IMR-90 (cell line): ENCODE measurements around the gene HCRTR1. TPM values are rescaled to one million over a fixed set of nuclear protein-coding genes. Genes with fewer than 3 reads are reported as not detected.

Experiments used
- ATAC-seq: fragments of 200-7000 bp; cut with Tn5 transposase; 2 replicates; pipeline ENCODE4 v1.9.1; 2020; ENCODE audit warnings: low read depth, mild to moderate bottlenecking, moderate library complexity
- BruUV-seq: library from RNA; stranded (reverse); fragments of 400-500 nt; replicated peaks from 2 replicates; lab custom pipeline; 2021; lab: Mats Ljungman, UMichigan
- CTCF ChIA-PET: fragments of 300-600 bp; formaldehyde crosslinking; extraction: SDS; loops from one replicate; lab custom pipeline; 2021; ENCODE audit warnings: antibody characterized with exemption; lab: Yijun Ruan, JAX
- POLR2A ChIA-PET: fragments of 300-600 bp; sonication (Branson Sonifier 250); formaldehyde crosslinking; loops from one replicate; lab custom pipeline; 2022; ENCODE audit warnings: antibody characterized with exemption; ENCODE audit not compliant: unreplicated experiment; lab: Charles Lee
- DNase-seq: peaks from one replicate; pipeline ENCODE4 v3.0.0; 2013
- H2AFZ ChIP-seq: replicated peaks from 2 replicates; pipeline ENCODE3; 2013; ENCODE audit warnings: low read length, mild to moderate bottlenecking; ENCODE audit not compliant: poor library complexity
- H2AK5ac ChIP-seq: 2 replicates; pipeline ENCODE4 v1.6.1; 2013; ENCODE audit warnings: low read depth, low read length, inconsistent platforms
- H2AK9ac ChIP-seq: replicated peaks from 2 replicates; pipeline ENCODE3; 2013; ENCODE audit warnings: mild to moderate bottlenecking, low read depth, low read length, moderate library complexity; ENCODE audit not compliant: poor library complexity
- H2BK120ac ChIP-seq: 2 replicates; pipeline ENCODE4 v1.6.1; 2013; ENCODE audit warnings: low read depth, low read length, inconsistent platforms
- H2BK15ac ChIP-seq: 3 replicates; pipeline ENCODE4 v1.6.1; 2013; ENCODE audit warnings: low read depth, low read length, inconsistent platforms
- H2BK20ac ChIP-seq: 2 replicates; pipeline ENCODE4 v1.6.1; 2013; ENCODE audit warnings: low read depth, mild to moderate bottlenecking, inconsistent platforms, low read length, moderate library complexity
- H2BK5ac ChIP-seq: 2 replicates; pipeline ENCODE4 v1.6.1; 2013; ENCODE audit warnings: mild to moderate bottlenecking, low read depth, low read length, inconsistent platforms; ENCODE audit not compliant: poor library complexity, severe bottlenecking
- H3K14ac ChIP-seq: replicated peaks from 2 replicates; pipeline ENCODE4 v1.6.1; 2013; ENCODE audit warnings: low read depth, low read length, inconsistent platforms
- H3K18ac ChIP-seq: 2 replicates; pipeline ENCODE4 v1.6.1; 2013; ENCODE audit warnings: low read depth, low read length, control low read depth
- H3K23ac ChIP-seq: 2 replicates; pipeline ENCODE4 v1.6.1; 2013; ENCODE audit warnings: low read depth, low read length, inconsistent platforms
- H3K27ac ChIP-seq: 2 replicates; pipeline ENCODE4 v1.5.1; 2013; ENCODE audit warnings: mild to moderate bottlenecking, control low read depth, low read length; ENCODE audit not compliant: insufficient read depth
- H3K27me3 ChIP-seq: 2 replicates; pipeline ENCODE4 v1.6.1; 2013; ENCODE audit warnings: low read length; ENCODE audit not compliant: control insufficient read depth, insufficient read depth
- H3K36me3 ChIP-seq: 2 replicates; pipeline ENCODE4 v1.6.1; 2013; ENCODE audit warnings: low read length, mixed read lengths; ENCODE audit not compliant: control insufficient read depth, insufficient read depth
- H3K4ac ChIP-seq: 2 replicates; pipeline ENCODE4 v1.6.1; 2013; ENCODE audit warnings: low read depth, low read length, inconsistent platforms
- H3K4me1 ChIP-seq: 2 replicates; pipeline ENCODE4 v1.6.1; 2013; ENCODE audit warnings: low read length, mixed read lengths; ENCODE audit not compliant: control insufficient read depth, insufficient read depth
- H3K4me2 ChIP-seq: 2 replicates; pipeline ENCODE4 v1.6.1; 2013; ENCODE audit warnings: low read depth, mild to moderate bottlenecking, control low read depth, low read length, moderate library complexity
- H3K4me3 ChIP-seq: 2 replicates; pipeline ENCODE4 v1.5.1; 2013; ENCODE audit warnings: low read depth, mild to moderate bottlenecking, control low read depth, low read length, moderate library complexity; ENCODE audit not compliant: insufficient read depth
- H3K56ac ChIP-seq: 2 replicates; pipeline ENCODE4 v1.6.1; 2013; ENCODE audit warnings: low read length, inconsistent platforms; ENCODE audit not compliant: insufficient read depth; ENCODE audit errors: extremely low read depth
- H3K79me1 ChIP-seq, 2 experiments: 2 replicates each; pipeline ENCODE4 v1.6.1; 2013; ENCODE audit warnings: low read length in 2 of 2, inconsistent platforms in 1 of 2, low read depth in 1 of 2
- H3K9ac ChIP-seq: 2 replicates; pipeline ENCODE4 v1.6.1; 2013; ENCODE audit warnings: low read depth, low read length, control low read depth
- H3K9me1 ChIP-seq: 2 replicates; pipeline ENCODE4 v1.6.1; 2013; ENCODE audit warnings: low read length, inconsistent platforms; ENCODE audit not compliant: insufficient read depth
- H3K9me3 ChIP-seq: 2 replicates; pipeline ENCODE4 v1.6.1; 2013; ENCODE audit warnings: low read length; ENCODE audit not compliant: control insufficient read depth, insufficient read depth
- H4K20me1 ChIP-seq: 2 replicates; pipeline ENCODE4 v1.6.1; 2013; ENCODE audit warnings: low read length, inconsistent platforms; ENCODE audit not compliant: insufficient read depth
- H4K5ac ChIP-seq: 2 replicates; pipeline ENCODE4 v1.6.1; 2013; ENCODE audit warnings: mild to moderate bottlenecking, low read depth, low read length, control low read depth
- H4K8ac ChIP-seq, 2 experiments: 2 replicates each; pipeline ENCODE4 v1.6.1; 2013; ENCODE audit warnings: low read depth in 2 of 2, low read length in 2 of 2, control low read depth in 1 of 2, inconsistent platforms in 1 of 2
- H4K91ac ChIP-seq: 2 replicates; pipeline ENCODE4 v1.6.1; 2013; ENCODE audit warnings: low read depth, low read length, inconsistent platforms; ENCODE audit not compliant: insufficient read depth
- BHLHE40 ChIP-seq: fragments of 150-350 bp; IDR thresholded peaks from 2 replicates; pipeline ENCODE4 v1.6.1; 2016; ENCODE audit warnings: mild to moderate bottlenecking, low read depth, low read length
- NFE2L2 ChIP-seq: fragments of 150-350 bp; IDR thresholded peaks from 2 replicates; pipeline ENCODE4 v1.6.1; 2016; ENCODE audit warnings: low read depth, mild to moderate bottlenecking, low read length
- RCOR1 ChIP-seq: IDR thresholded peaks from 2 replicates; pipeline ENCODE4 v1.6.1; 2012; ENCODE audit warnings: mild to moderate bottlenecking, low read length, improper control_type of control experiment; ENCODE audit not compliant: insufficient replicate concordance
- WGBS, 2 experiments: methylation state at CpG; one replicate each; pipeline versions ENCODE4 v1.1.5 to v1.1.7; 2013; ENCODE audit warnings: missing lambda C conversion rate in 2 of 2; ENCODE audit not compliant: insufficient read length in 1 of 2; ENCODE audit errors: extremely low coverage in 2 of 2; 5-methylcytosine and 5-hydroxymethylcytosine counted together
- dilution Hi-C: fragments of 300-500 bp; cut with HindIII; formaldehyde crosslinking; loops from one replicate; pipeline ENCODE4 v1.14.3; 2018; ENCODE audit warnings: low sequenced_read_pairs; ENCODE audit not compliant: unreplicated experiment
- in situ Hi-C: fragments of 300-500 bp; cut with MboI; formaldehyde crosslinking; loops from 3 replicates; pipeline ENCODE4 v1.14.3; 2019; ENCODE audit warnings: low sequenced_read_pairs, inconsistent platforms, mixed read lengths
- intact Hi-C: fragments of 100-400 bp; cut with micrococcal nuclease; formaldehyde crosslinking; loops from 2 replicates; pipeline ENCODE4 v1.10.0; 2022
- polyA plus RNA-seq, 3 experiments: library from polyadenylated mRNA; depleted of rRNA; stranded (reverse); fragments of >200 nt; gene quantifications; 2 replicates each; pipeline ENCODE4 v1.2.3, GENCODE V29; 2012; ENCODE audit warnings: low replicate concordance in 1 of 3
- total RNA-seq: library from RNA; depleted of rRNA; stranded (reverse); fragments of >200 nt; gene quantifications from 2 replicates; pipeline ENCODE4 v1.2.3, GENCODE V29; 2012
- TF ChIP-seq, protein P1 (sequence below): fragments of 150-350 bp; IDR thresholded peaks from 2 replicates; pipeline ENCODE4 v1.6.1; 2016; ENCODE audit warnings: low read depth, mild to moderate bottlenecking, low read length, moderate library complexity, borderline replicate concordance

HCRTR1 gene
- total and polyA plus RNA-seq, 2 of the 4 experiments (the other 2 are of a cell fraction), result not detected

DNA sequence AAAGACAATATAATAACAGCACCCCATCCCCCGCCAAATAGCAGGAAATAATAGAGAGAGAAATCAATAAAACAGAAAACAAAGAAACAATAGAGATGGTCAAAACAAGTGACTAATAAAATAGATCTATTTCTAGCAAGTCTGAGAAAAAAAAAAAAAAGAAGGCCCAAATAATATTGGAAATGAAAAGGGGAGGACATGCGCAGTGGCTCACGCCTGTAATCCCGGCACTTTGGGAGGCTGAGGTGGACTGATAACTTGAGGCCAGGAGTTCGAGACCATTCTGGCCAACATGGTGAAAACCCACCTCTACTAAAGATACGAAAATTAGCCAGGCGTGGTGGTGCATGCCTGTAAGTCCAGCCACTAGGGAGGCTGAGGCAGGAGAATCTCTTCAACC, 18.5 kb upstream of the HCRTR1 start:
- Histone ChIP-seq H3K79me1 (no peaks in the 10 kb centered on the region), H3K56ac (no peak overlapping the region), H3K18ac (no peak overlapping the region), H2AK9ac (no peak overlapping the region), H3K14ac (no peak overlapping the region), H3K4me2 (no peak overlapping the region), H3K27ac (no peak overlapping the region), H2BK20ac (no peak overlapping the region), H3K4me3 (no peak overlapping the region), H3K27me3 (peaks cover 6% of the 10 kb centered on the region), H2AK5ac (no peak overlapping the region), H4K8ac (no peak overlapping the region), H2BK5ac (no peak overlapping the region), H4K5ac (no peak overlapping the region), H3K4me1 (no peaks in the 10 kb centered on the region), H3K9me1 (no peaks in the 10 kb centered on the region), H3K9me3 (no peaks in the 10 kb centered on the region), H2BK120ac (no peak overlapping the region), H3K4ac (no peak overlapping the region), H4K20me1 (no peaks in the 10 kb centered on the region), H2BK15ac (no peak overlapping the region), H2AFZ (no peak overlapping the region), H3K36me3 (no peaks in the 10 kb centered on the region), H3K23ac (no peak overlapping the region), H3K9ac (no peak overlapping the region), H4K91ac (no peak overlapping the region)
- dilution Hi-C loops (no loop called here), in situ Hi-C loops (no loop called here), intact Hi-C loops (no loop called here)
- no CpG with 5 or more reads among the region's 7 CpGs for WGBS, 2 experiments
- TF ChIP-seq NFE2L2, result no peak
- no peak for TF ChIP-seq BHLHE40
- TF ChIP-seq RCOR1, result no peak
- TF ChIP-seq, protein P1, sequence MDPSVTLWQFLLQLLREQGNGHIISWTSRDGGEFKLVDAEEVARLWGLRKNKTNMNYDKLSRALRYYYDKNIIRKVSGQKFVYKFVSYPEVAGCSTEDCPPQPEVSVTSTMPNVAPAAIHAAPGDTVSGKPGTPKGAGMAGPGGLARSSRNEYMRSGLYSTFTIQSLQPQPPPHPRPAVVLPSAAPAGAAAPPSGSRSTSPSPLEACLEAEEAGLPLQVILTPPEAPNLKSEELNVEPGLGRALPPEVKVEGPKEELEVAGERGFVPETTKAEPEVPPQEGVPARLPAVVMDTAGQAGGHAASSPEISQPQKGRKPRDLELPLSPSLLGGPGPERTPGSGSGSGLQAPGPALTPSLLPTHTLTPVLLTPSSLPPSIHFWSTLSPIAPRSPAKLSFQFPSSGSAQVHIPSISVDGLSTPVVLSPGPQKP, result no peak
- DNase-seq (no peak), ATAC-seq (no peak)
- no TSS peak for BruUV-seq
- CTCF ChIA-PET, result no interaction called here
- POLR2A ChIA-PET, result no interaction called here
